Mesenchymal stem cell (in vitro differentiated cells and primary cell): Measurements from ENCODE around the gene KCNJ13.

Experiments used
- DNase-seq: peaks from one replicate; pipeline ENCODE4 v3.0.0-alpha.2; 2013
- H2AFZ ChIP-seq: one replicate; pipeline ENCODE4 v1.6.1; 2013; ENCODE audit warnings: low read depth, mild to moderate bottlenecking, control low read depth, inconsistent platforms, low read length, moderate library complexity
- H2AK5ac ChIP-seq: 2 replicates; pipeline ENCODE4 v1.6.1; 2013; ENCODE audit warnings: low read length, moderate library complexity, mild to moderate bottlenecking, inconsistent platforms; ENCODE audit not compliant: severe bottlenecking
- H2BK120ac ChIP-seq: one replicate; pipeline ENCODE4 v1.6.1; 2013; ENCODE audit warnings: low read depth, mild to moderate bottlenecking, inconsistent platforms, low read length, moderate library complexity
- H2BK12ac ChIP-seq, 2 experiments: one replicate each; pipeline ENCODE4 v1.6.1; 2013; ENCODE audit warnings: inconsistent platforms in 2 of 2, low read length in 2 of 2, mild to moderate bottlenecking in 2 of 2, moderate library complexity in 2 of 2, control low read depth in 1 of 2
- H2BK15ac ChIP-seq: one replicate; pipeline ENCODE4 v1.6.1; 2013; ENCODE audit warnings: mild to moderate bottlenecking, low read depth, inconsistent platforms; ENCODE audit not compliant: poor library complexity, severe bottlenecking
- H2BK5ac ChIP-seq: 2 replicates; pipeline ENCODE4 v1.6.1; 2013; ENCODE audit warnings: low read depth, mild to moderate bottlenecking, low read length, control low read depth, inconsistent platforms; ENCODE audit not compliant: poor library complexity, severe bottlenecking
- H3K14ac ChIP-seq, 2 experiments: one replicate each; pipeline ENCODE4 v1.6.1; 2013; ENCODE audit warnings: inconsistent platforms in 2 of 2, low read length in 2 of 2, control low read depth in 1 of 2, mild to moderate bottlenecking in 1 of 2, moderate library complexity in 1 of 2
- H3K18ac ChIP-seq, 2 experiments: one replicate each; pipeline ENCODE4 v1.6.1; 2013; ENCODE audit warnings: inconsistent platforms in 2 of 2, low read length in 2 of 2, control low read depth in 1 of 2, low read depth in 1 of 2, mild to moderate bottlenecking in 1 of 2
- H3K23ac ChIP-seq, 2 experiments: one replicate each; pipeline ENCODE4 v1.6.1; 2013; ENCODE audit warnings: inconsistent platforms in 2 of 2, low read length in 2 of 2, mild to moderate bottlenecking in 2 of 2, moderate library complexity in 2 of 2, control low read depth in 1 of 2
- H3K27ac ChIP-seq: 2 replicates; pipeline ENCODE4 v1.5.1; 2013; ENCODE audit warnings: mild to moderate bottlenecking, moderate library complexity, low read length, control low read depth, inconsistent platforms; ENCODE audit not compliant: poor library complexity, severe bottlenecking
- H3K27me3 ChIP-seq, 2 experiments: 2 replicates each; pipeline versions ENCODE4 v1.6.1 to v1.7.0; 2013; ENCODE audit warnings: low read length in 2 of 2, mild to moderate bottlenecking in 2 of 2, moderate library complexity in 2 of 2, control low read depth in 1 of 2, inconsistent platforms in 1 of 2; ENCODE audit not compliant: control insufficient read depth in 1 of 2, insufficient read depth in 1 of 2
- H3K36me3 ChIP-seq, 2 experiments: 2 replicates each; pipeline versions ENCODE4 v1.6.1 to v1.7.0; 2013; ENCODE audit warnings: low read length in 2 of 2, control low read depth in 1 of 2, inconsistent platforms in 1 of 2, low read depth in 1 of 2, mild to moderate bottlenecking in 1 of 2; ENCODE audit not compliant: insufficient read depth in 2 of 2, control insufficient read depth in 1 of 2
- H3K4ac ChIP-seq, 2 experiments: one replicate each; pipeline ENCODE4 v1.6.1; 2013; ENCODE audit warnings: inconsistent platforms in 2 of 2, low read length in 2 of 2, mild to moderate bottlenecking in 2 of 2, moderate library complexity in 2 of 2, control low read depth in 1 of 2, low read depth in 1 of 2
- H3K4me1 ChIP-seq: 2 replicates; pipeline ENCODE4 v1.6.1; 2013; ENCODE audit warnings: low read depth, low read length, control low read depth; ENCODE audit not compliant: control insufficient read depth, insufficient read depth
- H3K4me2 ChIP-seq: 2 replicates; pipeline ENCODE4 v1.6.1; 2013; ENCODE audit warnings: low read length, mild to moderate bottlenecking, inconsistent platforms; ENCODE audit not compliant: poor library complexity, severe bottlenecking
- H3K4me3 ChIP-seq, 2 experiments: 2 replicates each; pipeline versions ENCODE4 v1.5.1 to v1.7.0; 2013; ENCODE audit warnings: low read length in 2 of 2, mild to moderate bottlenecking in 2 of 2, control low read depth in 1 of 2, low read depth in 1 of 2; ENCODE audit not compliant: insufficient read depth in 1 of 2
- H3K79me1 ChIP-seq: replicated peaks from 2 replicates; pipeline ENCODE4 v1.6.1; 2013; ENCODE audit warnings: mild to moderate bottlenecking, control low read depth, low read length, inconsistent platforms; ENCODE audit not compliant: poor library complexity, severe bottlenecking
- H3K9ac ChIP-seq: 2 replicates; pipeline ENCODE4 v1.7.0; 2013; ENCODE audit warnings: mild to moderate bottlenecking, low read length, moderate library complexity
- H3K9me3 ChIP-seq: 2 replicates; pipeline ENCODE4 v1.7.0; 2013; ENCODE audit warnings: mild to moderate bottlenecking, low read length; ENCODE audit not compliant: control insufficient read depth
- H4K8ac ChIP-seq: one replicate; pipeline ENCODE4 v1.6.1; 2013; ENCODE audit warnings: inconsistent platforms, mild to moderate bottlenecking, low read length, moderate library complexity
- H4K91ac ChIP-seq: one replicate; pipeline ENCODE4 v1.6.1; 2013; ENCODE audit warnings: mild to moderate bottlenecking, low read length, inconsistent platforms
- WGBS: methylation state at CpG from one replicate; pipeline ENCODE4 v1.1.7; 2013; ENCODE audit warnings: mixed read lengths; 5-methylcytosine and 5-hydroxymethylcytosine counted together

Gene KCNJ13

GRCh38 chr2:232798187-232798586 lies 21.8 kb upstream of the KCNJ13 start:
- Histone ChIP-seq H3K18ac (no peak overlapping the region), H3K4ac (no peak overlapping the region)
- DNase-seq: no peak

GRCh38 chr2:232795920-232796319 lies 19.6 kb upstream of the KCNJ13 start:
- no peak overlapping the region for H4K8ac ChIP-seq
- H2AFZ ChIP-seq: no peak overlapping the region
- no peak overlapping the region for H3K27ac ChIP-seq
- H3K4me3 ChIP-seq: no peak overlapping the region
- no peak overlapping the region for H3K4ac ChIP-seq
- no peak overlapping the region for H2BK5ac ChIP-seq
- no peak overlapping the region for H3K18ac ChIP-seq
- peak; percentile 10 for DNase-seq
- H2BK12ac ChIP-seq: no peak overlapping the region
- no peak overlapping the region for H2BK120ac ChIP-seq
- H3K23ac ChIP-seq: no peak overlapping the region
- H2AK5ac ChIP-seq: no peak overlapping the region
- H3K27me3 ChIP-seq: no peaks in the 10 kb centered on the region
- WGBS: 100% methylated on average over 1 of the region's 1 CpG
- H3K36me3 ChIP-seq: peaks cover 17 to 95% of the 10 kb centered on the region in 2 experiments
- H4K91ac ChIP-seq: no peak overlapping the region
- H3K4me2 ChIP-seq: no peak overlapping the region
- H3K9ac ChIP-seq: no peak overlapping the region
- H3K79me1 ChIP-seq: peaks cover 18% of the 10 kb centered on the region
- H3K14ac ChIP-seq: no peak overlapping the region
- no peaks in the 10 kb centered on the region for H3K9me3 ChIP-seq
- H3K4me1 ChIP-seq: no peaks in the 10 kb centered on the region
- H2BK15ac ChIP-seq: no peak overlapping the region

More at GRCh38 chr2:232798187-232798586, 21.8 kb upstream of the KCNJ13 start:
- H3K9me3 ChIP-seq: peaks cover 21% of the 10 kb centered on the region
- no peak overlapping the region for H2BK12ac ChIP-seq
- H3K23ac ChIP-seq: no peak overlapping the region
- H3K4me1 ChIP-seq: no peaks in the 10 kb centered on the region
- no peaks in the 10 kb centered on the region for H3K27me3 ChIP-seq
- no peak overlapping the region for H3K4me3 ChIP-seq
- no peak overlapping the region for H2BK5ac ChIP-seq
- H3K27ac ChIP-seq: no peak overlapping the region
- no peak overlapping the region for H4K91ac ChIP-seq
- peaks cover 19% of the 10 kb centered on the region for H3K79me1 ChIP-seq
- no peak overlapping the region for H3K9ac ChIP-seq
- peaks cover 18 to 91% of the 10 kb centered on the region in 2 experiments for H3K36me3 ChIP-seq
- no peak overlapping the region for H3K4me2 ChIP-seq
- H2AFZ ChIP-seq: no peak overlapping the region
- no peak overlapping the region for H2AK5ac ChIP-seq
- H2BK120ac ChIP-seq: no peak overlapping the region
- H3K14ac ChIP-seq: no peak overlapping the region
- H2BK15ac ChIP-seq: no peak overlapping the region
- no peak overlapping the region for H4K8ac ChIP-seq

- Histone ChIP-seq H4K91ac (no peak overlapping the region), H3K4me1 (no peaks in the 10 kb centered on the region), H2BK120ac (no peak overlapping the region), H2AK5ac (no peak overlapping the region), H2BK15ac (no peak overlapping the region), H3K79me1 (peaks cover 15% of the 10 kb centered on the region), H3K36me3 (peaks cover 16 to 95% of the 10 kb centered on the region in 2 experiments), H3K9me3 (no peaks in the 10 kb centered on the region), H3K27me3 (no peaks in the 10 kb centered on the region), H2BK12ac (no peak overlapping the region), H3K9ac (no peak overlapping the region), H3K4me3 (no peak overlapping the region), H3K14ac (no peak overlapping the region), H3K18ac (no peak overlapping the region), H3K27ac (no peak overlapping the region), H3K23ac (no peak overlapping the region), H3K4ac (no peak overlapping the region), H2AFZ (no peak overlapping the region), H4K8ac (no peak overlapping the region), H3K4me2 (no peak overlapping the region), H2BK5ac (no peak overlapping the region)
- no peak for DNase-seq
- no CpG with 5 or more reads among the region's 1 CpG for WGBS
Measured at GRCh38 chr2:232794981-232795380, 18.6 kb upstream of the KCNJ13 start.

GRCh38 chr2:232793271-232793670 lies 16.9 kb upstream of the KCNJ13 start:
- H3K23ac ChIP-seq: no peak overlapping the region
- peaks cover 1% of the 10 kb centered on the region for H3K4me1 ChIP-seq
- no peak overlapping the region for H3K27ac ChIP-seq
- H2AK5ac ChIP-seq: no peak overlapping the region
- H4K91ac ChIP-seq: no peak overlapping the region
- no peak overlapping the region for H3K4me2 ChIP-seq
- no peak for DNase-seq
- H3K79me1 ChIP-seq: peaks cover 14% of the 10 kb centered on the region
- H3K14ac ChIP-seq: no peak overlapping the region
- no peaks in the 10 kb centered on the region for H3K27me3 ChIP-seq
- H2BK12ac ChIP-seq: no peak overlapping the region
- H2BK15ac ChIP-seq: no peak overlapping the region
- H2BK120ac ChIP-seq: no peak overlapping the region
- 81% methylated on average over 4 of the region's 4 CpGs for WGBS
- H3K4ac ChIP-seq: no peak overlapping the region
- H3K9ac ChIP-seq: no peak overlapping the region
- no peak overlapping the region for H2AFZ ChIP-seq
- H3K4me3 ChIP-seq: no peak overlapping the region
- H4K8ac ChIP-seq: no peak overlapping the region
- H3K9me3 ChIP-seq: no peaks in the 10 kb centered on the region
- H3K36me3 ChIP-seq: peaks cover 16 to 98% of the 10 kb centered on the region in 2 experiments
- no peak overlapping the region for H3K18ac ChIP-seq
- no peak overlapping the region for H2BK5ac ChIP-seq
